Stomach (tissue), 4 donors: ENCODE measurements around the gene PRKG1.

ENCODE experiments used
- POLR2A ChIP-seq, 4 donors: fragments of 450-650 bp; IDR thresholded peaks; one replicate each; pipeline ENCODE4 v1.6.1; 2016; ENCODE audit warnings: antibody characterized with exemption in 4 of 4, control low read depth in 2 of 4, mild to moderate bottlenecking in 1 of 4, moderate library complexity in 1 of 4
- TF ChIP-seq, protein P1 (sequence below), 7 experiments: fragments of 450-650 bp in 4 of 7; fragments of 200-600 bp in 3 of 7; sonication (generic) in 3 of 7; IDR thresholded peaks; one replicate each; pipeline ENCODE4 v1.5.1; 2016 to 2019; ENCODE audit warnings: antibody characterized with exemption in 7 of 7, control low read depth in 2 of 7, mild to moderate bottlenecking in 1 of 7

DNA sequence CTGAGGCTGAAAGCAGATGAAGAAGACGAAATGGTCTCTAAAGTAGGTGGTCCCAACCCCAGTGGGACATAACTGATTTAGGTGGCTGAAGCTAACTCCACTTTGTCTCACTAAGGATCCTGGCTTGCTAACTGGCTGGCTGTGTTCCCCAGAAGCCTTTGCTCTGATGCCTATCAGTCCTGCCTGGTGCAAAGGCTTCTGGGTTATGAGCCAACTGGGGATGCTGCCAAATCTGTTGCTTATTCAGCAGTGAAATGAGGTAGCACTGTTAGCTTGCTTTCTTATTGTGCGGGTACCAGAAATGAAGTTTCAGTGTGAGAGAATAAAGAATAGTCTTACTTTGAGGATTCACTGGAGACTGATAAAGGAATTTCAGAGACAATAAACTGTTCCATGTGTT lies 18.1 kb downstream of the PRKG1 start:
- no peak for TF ChIP-seq POLR2A (IDR thresholded peaks at IDR 0.05)
- TF ChIP-seq, protein P1, sequence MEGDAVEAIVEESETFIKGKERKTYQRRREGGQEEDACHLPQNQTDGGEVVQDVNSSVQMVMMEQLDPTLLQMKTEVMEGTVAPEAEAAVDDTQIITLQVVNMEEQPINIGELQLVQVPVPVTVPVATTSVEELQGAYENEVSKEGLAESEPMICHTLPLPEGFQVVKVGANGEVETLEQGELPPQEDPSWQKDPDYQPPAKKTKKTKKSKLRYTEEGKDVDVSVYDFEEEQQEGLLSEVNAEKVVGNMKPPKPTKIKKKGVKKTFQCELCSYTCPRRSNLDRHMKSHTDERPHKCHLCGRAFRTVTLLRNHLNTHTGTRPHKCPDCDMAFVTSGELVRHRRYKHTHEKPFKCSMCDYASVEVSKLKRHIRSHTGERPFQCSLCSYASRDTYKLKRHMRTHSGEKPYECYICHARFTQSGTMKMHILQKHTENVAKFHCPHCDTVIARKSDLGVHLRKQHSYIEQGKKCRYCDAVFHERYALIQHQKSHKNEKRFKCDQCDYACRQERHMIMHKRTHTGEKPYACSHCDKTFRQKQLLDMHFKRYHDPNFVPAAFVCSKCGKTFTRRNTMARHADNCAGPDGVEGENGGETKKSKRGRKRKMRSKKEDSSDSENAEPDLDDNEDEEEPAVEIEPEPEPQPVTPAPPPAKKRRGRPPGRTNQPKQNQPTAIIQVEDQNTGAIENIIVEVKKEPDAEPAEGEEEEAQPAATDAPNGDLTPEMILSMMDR (IDR thresholded peaks at IDR 0.05) = no peak
